HG03460 (cell line): ENCODE data around the gene DDX27.

Experiments used
- ATAC-seq: cut with Tn5 transposase; IDR thresholded peaks from one replicate; pipeline ENCODE4 v1.9.1; 2021; ENCODE audit not compliant: unreplicated experiment

Gene DDX27

GRCh38 chr20:49288784-49289696 lies 69.8 kb downstream of the DDX27 start:
- ATAC-seq, result no peak

- no peak for ATAC-seq
Observed at GRCh38 chr20:49290608-49291191, 71.5 kb downstream of the DDX27 start.

- ATAC-seq, result no peak
Observed at GRCh38 chr20:49291200-49291599, 72.0 kb downstream of the DDX27 start.

GRCh38 chr20:49292010-49292409 lies 72.8 kb downstream of the DDX27 start:
- no peak for ATAC-seq

- ATAC-seq, result no peak
Observed at GRCh38 chr20:49293122-49293521, 73.9 kb downstream of the DDX27 start.
